Stimulated activated CD4-positive, alpha-beta T cell treated with anti-CD3 and anti-CD28 coated beads, TNF-alpha, amount 100 ng/mL, for 24 hours (primary cell): ENCODE measurements around the gene ERICH3.

Source experiments
- DNase-seq, 3 experiments: peaks; one replicate each; pipeline ENCODE4 v3.0.0-alpha.2; 2020; ENCODE audit warnings: low read depth in 3 of 3

ERICH3 gene, protein sequence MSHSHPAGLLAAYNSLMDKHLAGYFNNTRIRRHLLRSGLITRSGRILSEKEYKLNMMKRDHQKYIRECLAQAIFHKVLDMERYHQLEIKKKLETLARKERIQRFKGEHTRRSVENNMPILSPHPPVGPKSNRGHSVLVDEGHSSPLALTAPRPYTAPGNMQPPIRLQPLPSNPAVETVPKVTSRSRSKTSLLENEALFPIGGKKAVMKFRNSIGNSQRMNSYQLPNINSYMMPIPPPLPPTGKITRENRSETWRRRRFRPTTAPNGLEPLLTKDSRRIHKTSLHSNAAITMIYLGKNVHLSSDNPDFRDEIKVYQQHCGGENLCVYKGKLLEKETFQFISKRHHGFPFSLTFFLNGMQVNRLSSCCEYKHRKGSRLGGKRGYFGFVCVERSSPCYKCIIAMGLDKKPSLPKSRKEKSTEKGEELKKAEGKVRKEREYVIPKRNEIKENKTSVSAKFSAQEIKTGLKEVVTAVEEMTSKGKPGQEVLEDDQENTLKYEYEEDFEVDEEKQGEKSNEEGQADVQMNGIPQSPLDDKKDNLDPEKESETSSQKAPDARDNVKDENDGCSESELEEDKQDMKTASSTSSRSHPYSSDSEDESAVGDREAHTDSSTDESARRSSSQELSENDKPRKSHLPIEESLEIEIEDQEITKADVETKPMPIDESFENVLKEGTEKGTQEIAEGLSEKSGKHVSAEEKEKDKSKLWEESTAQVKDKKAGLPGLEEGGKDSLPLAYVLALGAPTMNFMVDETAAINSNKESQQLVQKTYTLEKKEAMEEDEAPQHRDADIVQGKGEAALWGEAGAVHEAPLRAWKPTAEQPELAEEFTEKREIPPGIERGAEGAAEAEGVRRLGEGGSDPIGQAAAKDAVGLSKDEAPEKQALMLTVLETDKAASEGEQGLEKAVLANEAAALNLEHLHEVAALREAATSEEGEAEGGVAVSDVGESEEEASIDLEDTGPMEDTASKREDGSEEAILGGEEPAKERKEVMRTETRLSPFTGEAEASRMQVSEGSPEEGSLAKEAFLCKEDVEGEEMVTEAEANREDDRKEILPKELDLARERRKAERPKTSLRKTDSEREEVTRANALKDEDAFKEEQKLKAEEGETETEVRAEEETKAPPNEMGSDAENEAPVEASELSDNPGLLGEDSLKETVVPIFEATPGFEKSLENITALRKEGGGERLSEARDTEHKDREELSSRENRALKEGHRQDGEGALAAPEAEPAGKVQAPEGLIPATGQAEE (N-terminal part only)

GRCh38 chr1:74673351-74674111 lies at the start of gene ERICH3:
Gene ERICH3, minus strand, starts transcription at chr1:74673792. Its CDS starts 273 bp downstream, at chr1:74673519.
- no peak for DNase-seq

- no peak for DNase-seq
Observed at GRCh38 chr1:74717626-74718025, 44.0 kb upstream of the ERICH3 start.

DNA sequence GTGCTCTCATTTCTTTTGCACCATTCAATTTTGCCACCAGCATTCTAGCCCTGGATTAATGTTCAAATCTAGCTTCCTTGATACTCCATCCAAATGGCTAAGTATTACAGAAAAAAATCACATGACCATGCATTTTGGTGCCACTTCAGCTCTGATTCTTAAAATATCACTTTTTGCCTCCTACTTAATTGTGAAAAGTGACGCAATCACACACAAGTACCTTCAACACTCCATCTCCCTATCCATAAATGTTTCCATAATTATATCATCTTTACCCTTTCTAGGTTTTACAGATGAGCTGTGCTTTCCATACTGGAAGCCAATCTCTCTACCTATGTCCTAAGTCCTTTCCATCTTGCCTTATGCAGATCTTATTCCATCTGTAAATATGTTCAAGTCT lies 43.2 kb upstream of the ERICH3 start:
- DNase-seq: no peak

- DNase-seq: no peak
Observed at GRCh38 chr1:74715806-74716205, 42.2 kb upstream of the ERICH3 start.

DNA sequence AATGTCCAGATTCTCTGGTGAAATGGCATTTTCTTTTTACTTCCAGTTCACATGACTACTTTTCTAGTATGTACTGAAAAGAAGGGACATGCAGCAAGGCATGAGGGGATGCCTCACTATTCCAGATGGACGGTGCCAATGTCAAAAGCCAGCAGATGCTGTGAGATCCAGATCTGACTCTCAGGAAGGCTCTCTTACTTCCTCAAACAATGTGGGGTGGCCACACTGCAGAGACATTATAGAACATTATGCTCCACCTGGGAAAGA lies 41.6 kb upstream of the ERICH3 start:
- no peak for DNase-seq

DNA sequence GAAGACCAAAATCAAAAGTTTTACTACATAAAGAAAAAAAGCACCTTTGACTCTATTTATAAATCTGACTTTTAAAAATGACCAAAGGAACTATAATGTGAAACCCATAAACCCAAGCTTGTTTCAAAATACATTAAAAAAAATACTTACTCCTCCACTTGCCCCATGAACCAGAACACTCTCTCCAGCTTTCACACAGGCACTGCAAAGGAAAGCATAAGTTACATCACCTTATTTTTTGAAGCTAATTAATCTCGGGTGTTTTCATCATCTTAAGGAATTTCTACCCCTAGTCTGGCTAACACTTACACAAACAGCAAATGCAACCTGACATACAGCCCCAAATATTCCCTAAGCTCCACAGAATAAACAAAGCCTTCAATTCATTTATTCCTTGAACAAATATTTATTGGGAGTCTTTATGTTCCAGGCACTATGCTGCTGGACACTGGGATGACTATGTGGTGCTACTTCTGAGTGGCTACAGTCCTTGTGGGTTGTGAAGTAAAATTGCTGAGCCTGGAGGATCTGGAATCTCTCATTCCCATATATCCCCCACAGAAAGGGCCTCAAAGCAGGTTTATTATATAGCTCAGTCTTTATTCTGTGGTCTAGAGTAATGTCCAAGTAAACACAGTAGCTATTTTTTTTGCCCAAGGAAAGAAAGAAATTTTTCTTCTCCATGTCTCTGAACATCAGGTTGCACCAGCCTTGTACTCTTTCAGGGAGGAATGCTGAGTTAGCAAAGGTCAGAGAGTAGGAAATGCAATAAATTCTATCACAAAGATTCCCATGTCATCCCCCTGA lies 41.0 kb upstream of the ERICH3 start:
- no peak for DNase-seq

DNA sequence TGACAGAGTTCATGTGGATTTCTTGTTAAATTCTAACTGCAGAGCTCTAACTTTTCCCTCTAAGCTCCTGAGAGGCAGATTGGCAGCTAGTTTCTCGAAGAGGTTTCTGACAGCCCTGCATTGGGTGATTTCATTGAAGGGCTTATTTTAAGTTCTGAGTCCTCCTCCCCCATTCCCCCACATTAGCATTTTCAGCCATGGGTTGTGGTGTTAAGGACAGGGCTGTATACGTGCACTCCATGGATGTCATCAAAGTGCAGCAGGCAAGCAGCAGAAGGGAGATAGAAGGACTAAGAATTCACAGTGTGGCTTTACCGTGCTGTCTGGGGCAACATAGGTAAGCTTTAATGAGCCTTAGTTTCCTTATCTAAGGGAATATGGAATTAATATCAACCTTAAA lies 40.3 kb upstream of the ERICH3 start:
- no peak for DNase-seq

DNA sequence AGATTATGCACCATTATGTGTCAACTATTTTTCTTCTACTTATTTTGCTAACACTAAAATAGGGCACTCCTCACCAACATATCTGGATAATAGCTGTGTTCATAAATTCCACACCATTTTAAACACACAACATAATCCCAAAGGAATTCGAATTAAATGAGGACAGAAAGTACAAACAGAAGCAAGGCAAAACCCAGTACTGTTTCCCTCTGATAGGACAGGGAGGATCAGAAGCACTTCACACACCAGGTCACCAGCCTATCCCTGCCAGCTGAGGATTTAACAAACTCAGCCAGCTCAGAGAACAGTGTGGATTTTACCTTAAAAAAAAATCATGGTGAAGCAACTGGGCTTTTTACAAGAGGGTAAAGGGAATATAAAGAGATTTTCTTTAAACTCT lies 39.3 kb upstream of the ERICH3 start:
- DNase-seq: no peak

- no peak for DNase-seq
Observed at GRCh38 chr1:74703386-74704182, 30.0 kb upstream of the ERICH3 start.

- DNase-seq: no peak
Observed at GRCh38 chr1:74699331-74699730, 25.7 kb upstream of the ERICH3 start.

- no peak for DNase-seq
Observed at GRCh38 chr1:74697832-74698231, 24.2 kb upstream of the ERICH3 start.

- no peak for DNase-seq
Observed at GRCh38 chr1:74693473-74693872, 19.9 kb upstream of the ERICH3 start.

DNA sequence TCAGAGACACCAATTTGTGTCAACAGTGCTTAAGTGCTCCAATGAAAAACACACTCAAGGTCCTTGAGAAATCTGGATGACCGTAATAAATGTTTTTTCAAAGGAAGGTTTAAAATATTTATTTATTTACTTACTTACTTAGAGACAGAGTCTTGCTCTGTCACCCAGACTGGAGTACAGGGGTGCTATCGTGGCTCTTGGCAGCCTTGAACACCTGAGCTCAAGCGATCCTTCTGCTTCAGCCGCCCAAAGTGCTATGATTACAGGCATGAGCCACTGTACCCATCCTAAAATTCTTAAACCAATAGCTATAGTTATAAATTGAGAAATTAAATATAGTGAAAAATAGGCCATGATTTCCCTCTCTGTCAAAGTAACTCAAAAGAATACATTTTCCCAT lies 17.3 kb upstream of the ERICH3 start:
- DNase-seq: no peak

DNA sequence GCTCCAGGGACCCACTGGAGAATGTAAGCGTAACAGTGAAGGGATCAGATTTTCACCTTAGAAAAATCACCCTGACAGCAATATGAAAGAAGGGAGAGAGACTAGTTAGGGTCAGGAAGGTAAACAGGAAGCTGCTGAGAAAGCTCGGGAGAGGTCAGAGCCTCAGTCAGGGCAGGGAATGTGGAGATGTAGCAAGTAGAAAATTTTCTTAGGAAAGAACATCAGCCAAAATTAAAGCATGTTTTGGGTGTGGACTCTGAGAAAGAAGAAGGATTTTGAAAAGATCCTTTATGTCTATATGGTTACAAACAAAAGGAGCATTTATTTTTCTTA lies 16.7 kb upstream of the ERICH3 start:
- no peak for DNase-seq

- DNase-seq: peak in 2 of 3 experiments; percentile 0 to 37
Observed at GRCh38 chr1:74689621-74690363, 16.2 kb upstream of the ERICH3 start.

GRCh38 chr1:74686928-74687327 lies 13.3 kb upstream of the ERICH3 start:
- no peak for DNase-seq

- no peak for DNase-seq
Observed at GRCh38 chr1:74684301-74684700, 10.7 kb upstream of the ERICH3 start.

- no peak for DNase-seq
Observed at GRCh38 chr1:74683656-74684055, 10.1 kb upstream of the ERICH3 start.

DNA sequence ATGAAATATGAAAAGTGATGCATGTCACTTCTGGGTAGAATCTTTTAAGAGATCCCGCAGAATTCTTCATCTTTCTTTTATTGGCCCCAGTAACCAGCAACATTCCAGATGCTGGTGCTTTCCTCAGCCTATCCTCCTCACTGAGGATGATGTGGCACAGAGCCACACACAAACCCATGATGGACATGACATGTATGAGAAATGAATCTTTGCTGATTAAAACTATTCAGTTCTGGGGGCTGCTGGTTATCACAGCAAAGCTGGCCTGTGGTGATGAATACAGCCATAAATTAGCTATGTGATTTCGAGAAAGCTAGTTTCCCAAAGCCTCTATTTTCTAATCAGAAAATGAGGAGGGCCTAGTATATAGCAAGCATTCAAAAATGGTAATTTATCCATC lies 8.3 kb upstream of the ERICH3 start:
- DNase-seq: no peak
